Stomach (tissue), 9 donors: Measurements from ENCODE around the gene SPARCL1. TPM values are rescaled to one million over a fixed set of nuclear protein-coding genes. Genes with fewer than 3 reads are reported as not detected.
A peak's percentile ranks its signal among the peaks of the same experiment; 100 is the strongest.
"Not testable (repeated sequence)": the region's sequence is repeated elsewhere in the genome, so short reads cannot be mapped to it uniquely, and the experiment has no call there.

Source experiments
- DNase-seq, 2 donors: peaks; one replicate each; pipeline versions ENCODE4 v3.0.0 to v3.0.0-alpha.2; 2013 to 2019
- H3K27ac ChIP-seq, 5 donors: fragments of 200-600 bp in 4 of 5; sonication (generic) in 4 of 5; one replicate each; pipeline ENCODE4 v1.5.1; 2013 to 2019; ENCODE audit warnings: mild to moderate bottlenecking in 1 of 5, moderate library complexity in 1 of 5
- H3K27me3 ChIP-seq, 3 donors: fragments of 200-600 bp; sonication (generic); one replicate each; pipeline ENCODE4 v1.5.1; 2017 to 2019; ENCODE audit warnings: mixed run types in 1 of 3
- H3K36me3 ChIP-seq, 4 donors: fragments of 200-600 bp; sonication (generic); 1 replicate in 3 of 4; 2 replicates in 1 of 4; pipeline ENCODE4 v1.5.1; 2016 to 2019
- H3K4me1 ChIP-seq, 4 donors: fragments of 200-600 bp; sonication (generic); one replicate each; pipeline ENCODE4 v1.5.1; 2016 to 2019
- H3K4me3 ChIP-seq, 4 donors: fragments of 200-600 bp; sonication (generic) in 3 of 4; one replicate each; pipeline ENCODE4 v1.5.1; 2016 to 2019; ENCODE audit warnings: mild to moderate bottlenecking in 1 of 4
- H3K9me3 ChIP-seq, 4 donors: fragments of 200-600 bp; sonication (generic); one replicate each; pipeline ENCODE4 v1.5.1; 2016 to 2019
- CTCF ChIP-seq, 7 experiments: fragments of 450-650 bp in 4 of 7; fragments of 200-600 bp in 3 of 7; sonication (generic) in 3 of 7; IDR thresholded peaks; one replicate each; pipeline ENCODE4 v1.5.1; 2016 to 2019; ENCODE audit warnings: antibody characterized with exemption in 7 of 7, control low read depth in 2 of 7, mild to moderate bottlenecking in 1 of 7
- EP300 ChIP-seq: sonication (generic); formaldehyde crosslinking; IDR thresholded peaks from one replicate; pipeline ENCODE4 v1.6.1; 2017; ENCODE audit warnings: antibody characterized with exemption
- POLR2A ChIP-seq, 4 donors: fragments of 450-650 bp; IDR thresholded peaks; one replicate each; pipeline ENCODE4 v1.6.1; 2016; ENCODE audit warnings: antibody characterized with exemption in 4 of 4, control low read depth in 2 of 4, mild to moderate bottlenecking in 1 of 4, moderate library complexity in 1 of 4
- POLR2AphosphoS5 ChIP-seq, 3 donors: sonication (generic); formaldehyde crosslinking; IDR thresholded peaks; one replicate each; pipeline ENCODE4 v1.6.1; 2016; ENCODE audit warnings: antibody characterized with exemption in 3 of 3
- WGBS, 5 donors: extraction: QIAGEN DNeasy Blood & Tissue Kit in 3 of 5; methylation state at CpG; one replicate each; pipeline versions ENCODE4 v1.1.5 to v1.1.7; 2013 to 2018; 5-methylcytosine and 5-hydroxymethylcytosine counted together
- intact Hi-C: fragments of 100-400 bp; cut with DNase I; formaldehyde crosslinking; loops from one replicate; pipeline ENCODE4 v1.15.1; 2023; ENCODE audit warnings: low total_unique reads
- polyA plus RNA-seq, 3 donors: library from polyadenylated mRNA; stranded (reverse); fragments of 200-250 nt; gene quantifications; one replicate each; pipeline ENCODE4 v1.2.3, GENCODE V29; 2013
- total RNA-seq, 5 donors: library from RNA; depleted of rRNA; stranded (reverse); fragments of >200 nt; gene quantifications; one replicate each; pipeline versions ENCODE4 v1.1.0 to v1.2.3, GENCODE V29; 2014 to 2016
- donor health status: healthy with polysubstance abuse.
- donor health status: Bipolar disorder and iron deficiency.
- donor health status: healthy.

SPARCL1 gene
- total and polyA plus RNA-seq, 8 donors: 36.9 to 710 (median 192) TPM

DNA sequence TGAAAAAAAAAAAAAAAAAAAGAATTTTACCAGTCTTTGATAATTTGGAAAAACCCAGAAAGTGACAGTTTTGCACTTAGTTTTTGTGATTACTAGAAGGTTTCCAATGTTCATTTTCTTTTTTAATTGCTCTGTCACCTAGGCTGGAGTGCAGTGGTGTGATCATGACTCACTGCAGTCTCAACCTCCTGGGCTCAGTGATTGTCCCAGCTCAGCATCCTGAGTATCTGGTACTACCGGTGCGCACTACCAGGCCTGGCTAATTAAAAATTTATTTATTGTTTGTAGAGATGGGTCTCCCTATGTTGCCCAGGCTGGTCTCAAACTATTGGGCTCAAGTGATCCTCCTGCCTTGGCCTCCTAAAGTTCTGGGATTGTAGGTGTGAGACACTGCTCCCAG lies 103.5 kb downstream of the SPARCL1 start:
- no peak for TF ChIP-seq POLR2A (IDR thresholded peaks at IDR 0.05)
- no peak for TF ChIP-seq CTCF (IDR thresholded peaks at IDR 0.05)
- TF ChIP-seq EP300: no peak
- TF ChIP-seq POLR2AphosphoS5 (IDR thresholded peaks at IDR 0.05): no peak
- no peak overlapping the region for H3K27ac ChIP-seq
- H3K4me1 ChIP-seq: peaks cover 24 to 71% (median 47%) of the 10 kb centered on the region in 4 donors
- H3K36me3 ChIP-seq: no peaks in the 10 kb centered on the region
- intact Hi-C loops: no loop called here
- no peak overlapping the region for H3K4me3 ChIP-seq
- no peak for DNase-seq
- WGBS, 5 donors: 87 to 100% (median 97%) methylated on average over 2 of the region's 2 CpGs
- no peaks in the 10 kb centered on the region for H3K9me3 ChIP-seq
- H3K27me3 ChIP-seq: no peaks in the 10 kb centered on the region

- peak in 1 of 2 donors; percentile 51 for DNase-seq
- 88 to 95% (median 90%) methylated on average over 22 of the region's 22 CpGs for WGBS, 5 donors
- H3K27me3 ChIP-seq, H3K36me3 ChIP-seq, H3K9me3 ChIP-seq, intact Hi-C loops: not testable (repeated sequence)
- Histone ChIP-seq H3K4me1 (peaks cover 24 to 75% (median 56%) of the 10 kb centered on the region in 4 donors), H3K4me3 (peak overlapping the region in 3 of 4 donors; percentile 79 to 84 (median 79)), H3K27ac (peak overlapping the region in 1 of 5 donors; percentile 95)
Observed at GRCh38 chr4:87424099-87424543, 105.1 kb downstream of the SPARCL1 start.

Other genes with a start within 250 kb of the SPARCL1 start
- 1 to 10 TPM in 2 of 5 donors, under 1 TPM in 1, not detected in 2; 0.45 to 1.8 (median 1.3) TPM for gene HSD17B13, start 206.5 kb downstream of the SPARCL1 start, total RNA-seq
- under 1 TPM in 1 of 3 donors, not detected in 2; 0.05 TPM for gene HSD17B13, start 206.5 kb downstream of the SPARCL1 start, polyA plus RNA-seq
- 100 to 1,000 TPM in 1 of 5 donors, 10 to 100 TPM in 4; 47.8 to 116 (median 66.7) TPM for gene HSD17B11, start 138.2 kb downstream of the SPARCL1 start, total RNA-seq
- gene HSD17B11, start 138.2 kb downstream of the SPARCL1 start, polyA plus RNA-seq: 10 to 100 TPM; 14.4 to 37.1 (median 27.0) TPM
- 10 to 100 TPM in 3 of 5 donors, 1 to 10 TPM in 2; 3.6 to 44.9 (median 13.9) TPM for gene NUDT9, start 106.8 kb downstream of the SPARCL1 start, total RNA-seq
- 10 to 100 TPM; 19.7 to 36.0 (median 20.6) TPM for gene NUDT9, start 106.8 kb downstream of the SPARCL1 start, polyA plus RNA-seq
- not detected for gene DSPP, start 79.2 kb upstream of the SPARCL1 start, total RNA-seq
- not detected for gene DSPP, start 79.2 kb upstream of the SPARCL1 start, polyA plus RNA-seq
- gene DMP1, start 120.9 kb upstream of the SPARCL1 start, total RNA-seq: not detected
- gene DMP1, start 120.9 kb upstream of the SPARCL1 start, polyA plus RNA-seq: not detected